ENCODE results near the gene ZBP1.

The ZBP1 gene

GRCh38 chr20:57576617-57577550, 43.3 kb downstream of the ZBP1 start:
- DNase-seq (ENCODE audit: low read depth in 1 of 2, low spot score in 1 of 2): no peak

GRCh38 chr20:57576002-57576401, 44.2 kb downstream of the ZBP1 start:
- DNase-seq (ENCODE audit: low read depth in 1 of 2, low spot score in 1 of 2): no peak

- DNase-seq (ENCODE audit: low read depth in 1 of 2, low spot score in 1 of 2): no peak
Measured at GRCh38 chr20:57574954-57575353, 45.3 kb downstream of the ZBP1 start.

GRCh38 chr20:57573894-57574293, 46.3 kb downstream of the ZBP1 start:
- no peak for DNase-seq (ENCODE audit: low read depth in 1 of 2, low spot score in 1 of 2)

GRCh38 chr20:57573242-57573641, 47.0 kb downstream of the ZBP1 start:
- DNase-seq (ENCODE audit: low read depth in 1 of 2, low spot score in 1 of 2): no peak

- no peak for DNase-seq (ENCODE audit: low read depth in 1 of 2, low spot score in 1 of 2)
Measured at GRCh38 chr20:57571782-57572416, 48.3 kb downstream of the ZBP1 start.

- no peak for DNase-seq (ENCODE audit: low read depth in 1 of 2, low spot score in 1 of 2)
Measured at GRCh38 chr20:57570920-57571319, 49.3 kb downstream of the ZBP1 start.

- DNase-seq (ENCODE audit: low read depth in 1 of 2, low spot score in 1 of 2): no peak
Measured at GRCh38 chr20:57570145-57570850, 49.9 kb downstream of the ZBP1 start.

GRCh38 chr20:57568960-57569359, 51.3 kb downstream of the ZBP1 start:
- DNase-seq (ENCODE audit: low read depth in 1 of 2, low spot score in 1 of 2): no peak

GRCh38 chr20:57568088-57568896, 51.9 kb downstream of the ZBP1 start:
- no peak for DNase-seq (ENCODE audit: low read depth in 1 of 2, low spot score in 1 of 2)

GRCh38 chr20:57567471-57568079, 52.7 kb downstream of the ZBP1 start:
- no peak for DNase-seq (ENCODE audit: low read depth in 1 of 2, low spot score in 1 of 2)

GRCh38 chr20:57566803-57567459, 53.3 kb downstream of the ZBP1 start:
- no peak for DNase-seq (ENCODE audit: low read depth in 1 of 2, low spot score in 1 of 2)

GRCh38 chr20:57566399-57566798, 53.8 kb downstream of the ZBP1 start:
- no peak for DNase-seq (ENCODE audit: low read depth in 1 of 2, low spot score in 1 of 2)

GRCh38 chr20:57564951-57565642, 55.1 kb downstream of the ZBP1 start:
- no peak for DNase-seq (ENCODE audit: low read depth in 1 of 2, low spot score in 1 of 2)

GRCh38 chr20:57564180-57564802, 55.9 kb downstream of the ZBP1 start:
- DNase-seq (ENCODE audit: low read depth in 1 of 2, low spot score in 1 of 2): no peak

GRCh38 chr20:57563522-57563921, 56.7 kb downstream of the ZBP1 start:
- no peak for DNase-seq (ENCODE audit: low read depth in 1 of 2, low spot score in 1 of 2)

GRCh38 chr20:57562541-57563465, 57.4 kb downstream of the ZBP1 start:
- DNase-seq (ENCODE audit: low read depth in 1 of 2, low spot score in 1 of 2): no peak

All from stimulated activated CD4-positive, alpha-beta T cell treated with anti-CD3 and anti-CD28 coated beads, Interleukin-15, amount 100 ng/mL, for 1 hour (primary cell).